ENCODE data around the gene PAQR5. TPM values are rescaled to one million over a fixed set of nuclear protein-coding genes. Genes with fewer than 3 reads are reported as not detected.
"Not testable (repeated sequence)": the region's sequence is repeated elsewhere in the genome, so short reads cannot be mapped to it uniquely, and the experiment has no call there.

PAQR5 gene
- total RNA-seq, 1 donor from 2014 or later = not detected

DNA sequence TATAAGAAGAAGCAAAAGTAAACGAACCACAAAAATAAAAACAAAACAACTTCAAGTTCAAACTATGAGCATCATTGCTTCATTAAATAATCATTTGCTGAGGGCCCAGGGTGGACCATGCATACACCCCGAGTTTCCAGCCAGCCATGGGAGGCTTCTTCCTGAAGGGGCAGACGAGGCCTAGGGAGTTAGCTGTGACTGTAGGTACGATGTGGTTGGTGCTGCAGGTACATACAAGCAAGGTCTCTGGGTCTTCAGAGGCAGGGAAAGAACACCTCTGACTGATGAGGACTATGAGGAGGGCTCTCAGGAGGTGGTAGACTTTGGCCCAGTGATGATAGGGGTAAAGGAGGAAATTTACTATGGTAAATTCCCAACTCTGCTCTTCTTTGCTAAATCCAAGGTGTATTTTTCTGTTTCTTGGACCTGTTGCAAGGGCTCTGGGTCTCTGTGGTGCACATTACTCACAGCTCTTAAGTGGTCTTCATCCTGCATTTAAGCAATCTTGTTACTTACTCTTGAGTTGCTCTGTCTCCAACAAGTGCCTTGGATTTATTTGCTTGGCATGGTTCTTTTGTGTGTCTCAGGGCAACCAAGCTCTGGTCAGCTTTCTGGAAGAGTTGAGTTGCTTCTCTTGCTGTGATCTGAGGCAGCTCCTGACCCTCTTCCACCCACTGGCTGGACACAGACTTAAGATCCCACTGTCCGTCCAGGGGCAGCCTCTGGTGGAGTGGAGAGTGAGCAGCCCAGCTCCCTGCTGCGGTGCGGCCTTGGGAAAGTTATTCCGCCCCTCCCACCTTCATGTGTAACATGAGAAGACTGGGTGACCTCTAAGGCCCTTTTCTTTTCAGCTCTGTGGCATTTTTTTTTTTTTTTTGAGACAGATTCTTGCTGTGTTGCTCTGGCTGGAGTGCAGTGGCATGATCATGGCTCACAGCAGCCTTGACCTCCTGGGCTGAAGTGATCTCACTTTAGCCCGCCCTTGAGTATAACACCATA lies 59.4 kb downstream of the PAQR5 start:
- Mint-ChIP-seq H3K9me3 (no peaks in the 10 kb centered on the region), H3K4me3 (ENCODE audit: low read depth) (no peak overlapping the region), H3K27me3 (ENCODE audit: low read depth) (peaks cover 9% of the 10 kb centered on the region), H3K4me1 (ENCODE audit: low read depth) (no peaks in the 10 kb centered on the region), H3K27ac (no peak overlapping the region), H3K36me3 (ENCODE audit: low read depth) (no peaks in the 10 kb centered on the region)
- intact Hi-C loops (cut with micrococcal nuclease) = no loop called here
- no peak for DNase-seq (ENCODE audit: low spot score)

DNA sequence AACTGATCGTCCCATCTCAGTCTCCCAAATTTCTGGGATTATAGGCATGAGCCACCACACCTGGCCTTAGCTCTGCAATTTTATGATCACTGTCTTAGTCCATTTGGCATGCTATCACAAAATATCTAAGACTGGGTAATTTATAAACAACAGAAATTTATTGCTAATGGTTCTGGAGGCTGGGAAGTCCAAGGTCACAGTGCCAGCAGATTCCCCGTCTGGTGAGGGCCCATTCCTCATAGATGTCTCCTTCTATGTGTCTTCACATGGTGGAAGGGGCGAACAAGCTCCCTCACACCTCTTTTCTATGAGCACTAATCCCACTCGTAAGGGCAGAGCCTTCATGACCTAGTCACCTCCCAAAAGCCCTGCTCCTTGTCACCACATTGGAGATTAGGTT lies 60.1 kb downstream of the PAQR5 start:
- intact Hi-C loops (cut with micrococcal nuclease) = no loop called here
- no peak overlapping the region for H3K27ac Mint-ChIP-seq
- H3K27me3 Mint-ChIP-seq (ENCODE audit: low read depth) = peaks cover 11% of the 10 kb centered on the region
- H3K4me1 Mint-ChIP-seq (ENCODE audit: low read depth) = no peaks in the 10 kb centered on the region
- H3K36me3 Mint-ChIP-seq (ENCODE audit: low read depth) = no peaks in the 10 kb centered on the region
- no peak for DNase-seq (ENCODE audit: low spot score)
- no peaks in the 10 kb centered on the region for H3K9me3 Mint-ChIP-seq
- H3K4me3 Mint-ChIP-seq (ENCODE audit: low read depth) = no peak overlapping the region

DNA sequence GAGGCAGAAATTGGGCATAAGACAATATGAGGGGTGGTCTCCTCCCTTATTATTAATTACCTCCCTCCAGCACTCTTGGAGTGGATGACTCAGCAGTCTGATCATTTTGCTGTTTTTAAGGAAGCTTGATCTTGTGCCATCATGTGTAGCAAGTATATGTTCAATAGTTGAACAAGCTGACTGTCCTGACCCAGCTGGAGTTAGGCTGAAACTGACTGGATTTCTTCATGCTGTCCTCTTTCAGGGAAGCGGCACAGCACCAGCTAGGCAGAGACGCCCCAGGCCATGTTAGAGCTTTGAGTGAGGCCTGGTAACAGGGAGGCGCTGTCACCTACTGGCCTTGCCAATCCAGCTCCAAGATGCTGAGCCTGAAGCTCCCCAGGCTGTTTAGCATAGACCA lies 61.0 kb downstream of the PAQR5 start:
- DNase-seq (ENCODE audit: low spot score) = no peak
- intact Hi-C loops (cut with micrococcal nuclease) = no loop called here
- H3K27ac Mint-ChIP-seq = no peak overlapping the region

DNA sequence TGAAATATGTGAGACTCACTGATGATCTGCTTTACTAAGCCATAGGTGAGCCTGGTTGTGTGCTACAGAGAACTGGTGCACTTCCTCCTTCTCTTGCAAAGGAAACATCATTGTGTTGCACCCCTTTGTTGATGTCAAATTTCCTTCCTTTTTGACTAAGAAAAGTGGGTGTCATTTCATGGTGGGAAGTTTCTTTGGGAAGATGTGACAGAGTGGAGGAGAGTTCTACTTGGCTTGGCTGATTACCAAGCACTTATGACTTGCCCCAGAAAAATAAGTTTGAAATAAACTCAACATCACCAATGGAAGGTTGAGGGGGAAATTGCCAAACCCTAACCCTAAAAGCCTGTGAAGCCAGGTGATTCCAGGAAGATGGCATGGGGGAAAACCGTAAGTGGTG lies 61.9 kb downstream of the PAQR5 start:
- no peaks in the 10 kb centered on the region for H3K36me3 Mint-ChIP-seq (ENCODE audit: low read depth)
- no peak for DNase-seq (ENCODE audit: low spot score)
- peaks cover 7% of the 10 kb centered on the region for H3K27me3 Mint-ChIP-seq (ENCODE audit: low read depth)
- H3K27ac Mint-ChIP-seq = no peak overlapping the region
- no peaks in the 10 kb centered on the region for H3K4me1 Mint-ChIP-seq (ENCODE audit: low read depth)
- H3K4me3 Mint-ChIP-seq (ENCODE audit: low read depth) = no peak overlapping the region
- H3K9me3 Mint-ChIP-seq = no peaks in the 10 kb centered on the region
- intact Hi-C loops (cut with micrococcal nuclease) = no loop called here

More for the DNA sequence above, 61.0 kb downstream of the PAQR5 start:
- Mint-ChIP-seq H3K27me3 (ENCODE audit: low read depth) (peaks cover 8% of the 10 kb centered on the region), H3K4me1 (ENCODE audit: low read depth) (no peaks in the 10 kb centered on the region), H3K36me3 (ENCODE audit: low read depth) (no peaks in the 10 kb centered on the region), H3K4me3 (ENCODE audit: low read depth) (no peak overlapping the region), H3K9me3 (no peaks in the 10 kb centered on the region)

DNA sequence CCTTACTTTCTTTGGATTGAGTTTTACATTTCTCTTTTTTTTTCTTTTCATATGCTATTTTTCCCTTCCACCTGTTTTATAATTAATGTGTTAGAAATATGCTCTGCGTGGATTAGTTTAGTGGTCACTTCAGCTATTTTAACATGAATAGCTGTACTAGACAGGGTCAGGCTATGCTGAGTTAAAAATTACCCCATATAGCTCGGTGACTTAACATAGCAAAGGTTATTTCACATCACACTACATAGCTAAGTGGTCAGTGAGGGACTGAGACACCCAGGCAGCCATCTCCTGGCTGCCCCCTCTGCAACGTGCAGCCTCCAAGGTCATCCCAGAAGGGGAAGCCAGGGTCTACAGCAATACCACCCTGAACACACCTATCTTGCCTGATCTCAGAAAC lies 68.5 kb downstream of the PAQR5 start:
- no peak overlapping the region for H3K4me3 Mint-ChIP-seq (ENCODE audit: low read depth)
- intact Hi-C loops (cut with micrococcal nuclease) = no loop called here
- H3K27me3 Mint-ChIP-seq (ENCODE audit: low read depth) = peaks cover 15% of the 10 kb centered on the region
- no peak for DNase-seq (ENCODE audit: low spot score)
- H3K27ac Mint-ChIP-seq = no peak overlapping the region
- no peaks in the 10 kb centered on the region for H3K9me3 Mint-ChIP-seq
- H3K4me1 Mint-ChIP-seq (ENCODE audit: low read depth) = no peaks in the 10 kb centered on the region
- no peaks in the 10 kb centered on the region for H3K36me3 Mint-ChIP-seq (ENCODE audit: low read depth)

DNA sequence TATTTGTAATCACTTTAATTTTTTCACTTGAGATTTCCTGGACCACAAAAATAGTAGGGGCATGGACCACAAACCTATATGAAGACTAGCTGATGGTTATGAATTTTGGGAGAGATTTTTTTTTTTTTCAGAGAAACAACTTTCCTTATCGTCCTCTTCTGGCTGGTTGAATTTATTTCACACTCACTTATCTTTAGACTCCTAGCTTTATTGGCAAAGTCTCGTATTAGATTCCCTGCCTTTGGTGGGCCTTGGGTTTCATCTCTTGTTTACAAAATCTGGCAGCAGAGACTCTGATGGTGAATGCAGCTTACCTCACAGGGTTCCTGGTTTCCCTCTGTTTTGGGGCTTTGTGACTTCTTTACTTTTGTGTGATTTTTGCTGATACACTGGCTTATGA lies 70.9 kb downstream of the PAQR5 start:
- no peak overlapping the region for H3K4me3 Mint-ChIP-seq (ENCODE audit: low read depth)
- no peaks in the 10 kb centered on the region for H3K9me3 Mint-ChIP-seq
- H3K4me1 Mint-ChIP-seq (ENCODE audit: low read depth) = no peaks in the 10 kb centered on the region
- no peaks in the 10 kb centered on the region for H3K36me3 Mint-ChIP-seq (ENCODE audit: low read depth)
- intact Hi-C loops (cut with micrococcal nuclease) = no loop called here
- DNase-seq (ENCODE audit: low spot score) = no peak
- peaks cover 20% of the 10 kb centered on the region for H3K27me3 Mint-ChIP-seq (ENCODE audit: low read depth)
- H3K27ac Mint-ChIP-seq = no peak overlapping the region

DNA sequence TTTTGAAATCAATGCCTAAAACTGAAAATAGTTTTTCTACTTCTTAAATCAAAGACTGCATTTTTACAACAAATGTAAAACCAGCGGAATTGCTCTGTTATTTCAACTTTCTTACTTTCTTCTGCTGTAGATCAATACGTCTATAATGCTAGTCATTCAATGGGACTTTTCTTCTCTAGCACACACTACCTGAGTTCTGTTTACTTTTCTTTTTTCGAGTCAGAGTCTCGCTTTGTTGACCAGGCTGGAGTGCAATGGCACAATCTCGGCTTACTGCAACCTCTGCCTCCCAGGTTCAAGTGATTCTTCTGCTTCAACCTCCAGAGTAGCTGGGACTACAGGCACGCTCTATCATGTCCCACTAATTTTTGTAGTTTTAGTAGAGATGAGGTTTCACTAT lies 74.7 kb downstream of the PAQR5 start:
- no peak overlapping the region for H3K27ac Mint-ChIP-seq
- H3K27me3 Mint-ChIP-seq (ENCODE audit: low read depth) = peaks cover 18% of the 10 kb centered on the region
- intact Hi-C loops (cut with micrococcal nuclease) = no loop called here
- no peak for DNase-seq (ENCODE audit: low spot score)
- H3K9me3 Mint-ChIP-seq = no peaks in the 10 kb centered on the region
- H3K36me3 Mint-ChIP-seq (ENCODE audit: low read depth) = no peaks in the 10 kb centered on the region
- no peak overlapping the region for H3K4me3 Mint-ChIP-seq (ENCODE audit: low read depth)
- no peaks in the 10 kb centered on the region for H3K4me1 Mint-ChIP-seq (ENCODE audit: low read depth)

DNA sequence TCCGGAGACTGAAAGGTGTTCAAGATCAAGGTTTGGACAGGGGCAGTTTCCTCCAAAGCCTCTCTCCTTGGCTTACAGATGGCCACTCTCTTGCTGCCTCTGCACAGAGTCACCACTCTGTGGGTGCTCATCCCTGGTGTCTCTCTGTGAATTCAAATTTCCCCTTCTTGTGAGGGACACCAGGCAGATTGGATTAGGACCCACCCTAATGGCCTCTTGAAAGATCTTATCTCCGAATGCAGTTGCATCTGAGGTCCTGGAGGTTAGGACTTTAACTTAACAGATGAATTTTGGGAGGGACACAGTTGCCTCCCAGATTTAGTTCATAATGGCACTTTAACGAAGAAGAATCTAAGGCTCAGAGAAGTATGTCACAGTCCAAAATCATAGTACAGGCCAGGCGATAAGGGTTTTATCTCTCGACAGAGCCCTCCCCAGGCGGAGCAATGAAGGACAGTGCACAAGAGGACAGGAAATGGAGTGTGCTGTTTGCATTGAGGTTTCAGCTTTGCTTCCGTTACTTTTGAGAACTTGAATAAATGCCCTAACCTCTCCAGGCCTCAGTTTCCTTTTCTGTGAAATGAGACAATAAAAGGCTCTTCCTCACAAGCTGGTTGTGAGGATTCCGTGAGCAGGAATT lies 76.6 kb downstream of the PAQR5 start:
- no peaks in the 10 kb centered on the region for H3K4me1 Mint-ChIP-seq (ENCODE audit: low read depth)
- H3K27ac Mint-ChIP-seq = no peak overlapping the region
- no peaks in the 10 kb centered on the region for H3K36me3 Mint-ChIP-seq (ENCODE audit: low read depth)
- H3K9me3 Mint-ChIP-seq = no peaks in the 10 kb centered on the region
- peaks cover 16% of the 10 kb centered on the region for H3K27me3 Mint-ChIP-seq (ENCODE audit: low read depth)
- no peak overlapping the region for H3K4me3 Mint-ChIP-seq (ENCODE audit: low read depth)
- DNase-seq (ENCODE audit: low spot score) = no peak
- intact Hi-C loops (cut with micrococcal nuclease) = no loop called here

DNA sequence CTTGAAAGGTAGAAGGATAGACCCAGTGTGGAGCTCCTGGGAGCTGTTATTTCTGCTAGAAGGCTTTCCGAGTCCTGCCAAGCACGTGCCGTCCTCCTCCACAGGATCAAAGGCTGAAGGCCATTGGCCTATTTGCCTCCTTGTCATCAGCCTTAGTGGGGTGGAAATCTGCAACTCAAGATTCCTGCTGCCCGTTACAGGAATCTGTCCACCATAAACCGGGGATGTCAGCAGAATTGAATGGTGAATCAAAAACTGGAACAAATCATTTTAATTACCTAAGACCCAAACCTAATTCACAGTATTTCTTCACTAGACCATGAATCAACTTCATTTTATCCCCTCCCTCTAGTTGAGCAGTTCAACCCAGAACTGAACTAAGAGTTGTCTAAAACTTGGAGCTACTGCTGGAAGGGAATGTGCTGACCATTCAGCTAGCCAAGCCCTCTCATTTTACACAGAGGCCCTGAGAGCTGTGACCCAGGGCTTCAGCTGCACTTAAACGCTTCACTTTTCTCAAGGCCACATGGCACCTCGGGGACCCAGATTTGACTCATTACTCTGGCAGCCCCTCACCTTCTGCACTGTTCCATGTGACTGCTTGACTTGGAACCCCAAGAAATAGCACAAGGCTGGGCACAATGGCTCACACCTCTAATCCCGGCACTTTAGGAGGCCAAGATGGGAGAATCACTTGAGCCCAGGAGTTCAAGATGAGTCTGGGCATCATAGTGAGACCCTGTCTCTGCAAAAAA lies 78.7 kb downstream of the PAQR5 start:
- intact Hi-C loops (cut with micrococcal nuclease) = no loop called here
- no peak overlapping the region for H3K27ac Mint-ChIP-seq
- peaks cover 18% of the 10 kb centered on the region for H3K27me3 Mint-ChIP-seq (ENCODE audit: low read depth)
- DNase-seq (ENCODE audit: low spot score) = no peak
- H3K4me1 Mint-ChIP-seq (ENCODE audit: low read depth) = no peaks in the 10 kb centered on the region
- H3K36me3 Mint-ChIP-seq (ENCODE audit: low read depth) = no peaks in the 10 kb centered on the region
- no peak overlapping the region for H3K4me3 Mint-ChIP-seq (ENCODE audit: low read depth)
- H3K9me3 Mint-ChIP-seq = no peaks in the 10 kb centered on the region

DNA sequence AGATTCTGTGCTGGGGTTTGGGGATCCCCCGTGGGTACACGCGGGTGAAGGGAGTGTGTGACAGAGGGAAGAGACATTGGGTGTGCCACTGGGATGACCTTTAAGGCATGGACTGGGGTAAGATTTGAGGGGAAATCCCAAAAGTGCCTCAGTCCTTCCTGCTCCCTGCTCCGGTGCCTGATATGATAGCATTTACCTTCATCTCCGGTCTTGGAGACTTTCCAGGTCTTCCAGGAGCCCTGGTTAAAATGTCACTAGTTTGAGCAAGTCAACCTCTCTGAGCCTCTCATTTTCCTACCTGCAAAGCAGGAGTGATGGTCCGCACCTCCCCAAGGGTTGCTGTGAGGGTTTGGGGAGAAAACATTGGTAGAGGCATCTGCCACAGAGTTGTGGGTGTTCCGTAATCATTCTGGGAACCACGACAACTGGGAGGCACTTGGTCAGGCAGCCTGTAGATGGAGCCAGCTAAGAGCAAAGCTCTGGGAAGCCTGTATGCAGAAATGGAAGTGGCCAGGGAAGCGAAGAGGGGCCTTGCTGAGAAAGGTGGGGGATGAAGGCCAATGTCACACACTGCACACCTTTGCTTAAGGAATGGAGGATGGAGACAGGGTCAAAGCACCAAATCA lies 81.5 kb downstream of the PAQR5 start:
- Mint-ChIP-seq H3K36me3 (ENCODE audit: low read depth) (no peaks in the 10 kb centered on the region), H3K4me3 (ENCODE audit: low read depth) (no peak overlapping the region), H3K27ac (no peak overlapping the region), H3K4me1 (ENCODE audit: low read depth) (no peaks in the 10 kb centered on the region), H3K9me3 (no peaks in the 10 kb centered on the region), H3K27me3 (ENCODE audit: low read depth) (peaks cover 7% of the 10 kb centered on the region)
- DNase-seq (ENCODE audit: low spot score) = no peak
- intact Hi-C loops (cut with micrococcal nuclease) = no loop called here

DNA sequence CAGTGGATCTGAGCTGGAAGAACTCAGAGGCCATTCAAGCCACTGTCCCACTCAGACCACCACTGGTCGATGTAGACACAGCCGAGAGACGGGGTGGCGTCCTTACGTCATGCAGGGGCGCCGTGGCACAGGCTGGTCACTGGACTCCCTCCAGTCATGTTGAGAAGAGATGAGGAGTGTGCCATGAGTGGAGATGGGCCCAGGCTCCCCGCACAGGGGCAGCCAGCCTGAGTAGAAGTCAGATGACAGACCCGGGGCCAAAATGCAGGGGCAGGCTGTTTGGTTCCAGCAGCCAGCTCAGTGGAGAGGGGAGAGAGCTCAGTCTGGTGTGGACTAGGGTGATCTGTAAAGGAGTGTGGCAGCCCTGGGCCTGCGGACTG lies 82.0 kb downstream of the PAQR5 start:
- no peak overlapping the region for H3K4me3 Mint-ChIP-seq (ENCODE audit: low read depth)
- peaks cover 7% of the 10 kb centered on the region for H3K27me3 Mint-ChIP-seq (ENCODE audit: low read depth)
- intact Hi-C loops (cut with micrococcal nuclease) = no loop called here
- no peaks in the 10 kb centered on the region for H3K9me3 Mint-ChIP-seq
- no peaks in the 10 kb centered on the region for H3K36me3 Mint-ChIP-seq (ENCODE audit: low read depth)
- no peaks in the 10 kb centered on the region for H3K4me1 Mint-ChIP-seq (ENCODE audit: low read depth)
- H3K27ac Mint-ChIP-seq = no peak overlapping the region
- no peak for DNase-seq (ENCODE audit: low spot score)

DNA sequence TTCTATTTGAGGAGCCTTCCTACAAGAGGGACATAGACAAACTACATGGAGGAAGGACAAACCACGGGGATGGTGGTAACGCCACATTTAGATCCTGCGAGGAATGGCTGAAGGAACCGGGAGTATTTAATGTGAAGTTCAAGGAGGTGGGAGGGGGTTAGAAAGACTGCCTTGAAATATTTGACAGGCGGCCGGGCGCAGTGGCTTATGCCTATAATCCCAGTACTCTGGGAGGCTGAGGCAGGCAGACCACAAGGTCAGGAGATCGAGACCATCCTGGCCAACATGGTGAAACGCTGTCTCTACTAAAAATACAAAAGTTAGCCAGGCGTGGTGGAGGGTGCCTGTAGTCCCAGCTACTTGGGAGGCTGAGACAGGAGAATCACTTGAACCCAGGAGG lies 83.5 kb downstream of the PAQR5 start:
- H3K4me3 Mint-ChIP-seq (ENCODE audit: low read depth); H3K4me1 Mint-ChIP-seq (ENCODE audit: low read depth); DNase-seq (ENCODE audit: low spot score); intact Hi-C loops (cut with micrococcal nuclease); H3K36me3 Mint-ChIP-seq (ENCODE audit: low read depth); H3K27ac Mint-ChIP-seq; H3K9me3 Mint-ChIP-seq; H3K27me3 Mint-ChIP-seq (ENCODE audit: low read depth): not testable (repeated sequence)

Measured in activated T-helper 2 cell treated with anti-CD3 and anti-CD28 coated beads, Interferon-gamma antibody, Interleukin-2, Interleukin-4, amounts not matched to agents 10 μg/mL and 5 μg/mL and 100 μg/mL, durations not matched to agents 14 hours and 24 hours and 36 hours (primary cell).